ENCODE results near the gene DOCK3. TPM values are rescaled to one million over a fixed set of nuclear protein-coding genes. Genes with fewer than 3 reads are reported as not detected.

Gene DOCK3
- total RNA-seq, 5 donors from 2014 or later (not counting 1 experiment from before 2014, with no cell fraction given), result 2.0 to 3.2 (median 2.6) TPM

- Histone ChIP-seq H3K4me3 (ENCODE audit: control insufficient read depth in 1 of 2, extremely low read depth in 1 of 2, low read length in 1 of 2) (no peak overlapping the region), H3K36me3 (ENCODE audit: control insufficient read depth in 2 of 2, extremely low read depth in 1 of 2, insufficient read depth in 1 of 2, low read length in 1 of 2) (no peaks in the 10 kb centered on the region), H3K27ac (ENCODE audit: low read length) (no peak overlapping the region), H3K9me3 (no peaks in the 10 kb centered on the region), H3K4me1 (ENCODE audit: control insufficient read depth in 1 of 2, extremely low read depth in 1 of 2, insufficient read depth in 2 of 2, low read length in 2 of 2) (no peaks in the 10 kb centered on the region), H3K27me3 (replicated peaks in 1 of 2; ENCODE audit: control insufficient read depth in 2 of 2, extremely low read depth in 1 of 2, insufficient read depth in 2 of 2, low read length in 1 of 2) (no peaks in the 10 kb centered on the region)
- ChIA-PET POLR2A (no interaction called here), CTCF (interaction anchor here in 1 of 2 donors (1.2 kb wide), 1 partner anchor 32 kb away, joined by 3 read pairs; no protein-coding TSS in a partner anchor)
- ATAC-seq (replicated peaks in 1 of 4), result no peak
- Mint-ChIP-seq H3K27me3 (no peaks in the 10 kb centered on the region), H3K4me1 (peaks cover under 1 to 10% (median 3%) of the 10 kb centered on the region in 3 donors), H3K27ac (no peak overlapping the region), H3K36me3 (no peaks in the 10 kb centered on the region), H3K4me3 (no peak overlapping the region), H3K9me3 (peaks cover 0 to under 1% (median 0%) of the 10 kb centered on the region in 3 donors)
- no peak for DNase-seq
- WGBS (ENCODE audit: insufficient coverage), result no CpG with 5 or more reads among the region's 2 CpGs
These were observed 329.5 kb downstream of the DOCK3 start for GRCh38 chr3:51004235-51004634.

DNA sequence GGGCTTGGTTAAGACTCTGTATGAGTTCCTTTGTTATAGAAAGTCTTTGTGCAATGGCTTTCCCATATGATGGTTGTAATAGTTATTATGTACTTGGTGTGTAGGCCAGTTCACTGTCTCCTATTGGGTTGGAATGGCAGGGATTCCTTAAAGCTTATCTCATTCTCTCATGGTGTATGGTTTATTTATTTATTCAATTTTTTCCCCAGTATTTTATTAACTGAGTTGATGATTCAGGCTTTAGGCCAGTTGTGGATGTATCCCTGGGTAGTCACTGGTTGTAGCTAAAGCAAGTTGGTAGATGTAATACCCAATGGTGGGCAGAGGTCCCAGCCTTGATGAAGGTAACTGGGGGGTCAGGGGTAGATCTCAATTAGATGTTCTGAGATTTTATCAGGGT, 349.4 kb downstream of the DOCK3 start:
- H3K27ac ChIP-seq (ENCODE audit: low read length), result peak overlapping the region; percentile 84
- POLR2A ChIA-PET, result interaction anchor here in 1 of 2 donors (0.6 to 1.0 kb wide), 2 partner anchors 52 to 363 kb away, joined by 3 to 5 read pairs; no protein-coding TSS in a partner anchor

GRCh38 chr3:51024765-51025632, 350.3 kb downstream of the DOCK3 start:
- ATAC-seq (replicated peaks in 1 of 4) (peak; percentile 94 to 96 (median 95)), DNase-seq (peak; percentile 56 to 88 (median 79))
- Histone ChIP-seq H3K27me3 (replicated peaks in 1 of 2; ENCODE audit: control insufficient read depth in 2 of 2, extremely low read depth in 1 of 2, insufficient read depth in 2 of 2, low read length in 1 of 2) (peaks cover 0 to 4% of the 10 kb centered on the region in 2 experiments), H3K36me3 (ENCODE audit: control insufficient read depth in 2 of 2, extremely low read depth in 1 of 2, insufficient read depth in 1 of 2, low read length in 1 of 2) (no peaks in the 10 kb centered on the region), H3K4me1 (ENCODE audit: control insufficient read depth in 1 of 2, extremely low read depth in 1 of 2, insufficient read depth in 2 of 2, low read length in 2 of 2) (peaks cover 14 to 28% of the 10 kb centered on the region in 2 experiments), H3K27ac (ENCODE audit: low read length) (peak overlapping the region; percentile 84), H3K4me3 (ENCODE audit: control insufficient read depth in 1 of 2, extremely low read depth in 1 of 2, low read length in 1 of 2) (peak overlapping the region in 1 of 2 donors; percentile 26), H3K9me3 (no peaks in the 10 kb centered on the region)
- 4% methylated on average over 9 of the region's 10 CpGs for WGBS (ENCODE audit: insufficient coverage)
- ChIA-PET POLR2A (interaction anchor here (0.5 to 1.0 kb wide), 3 partner anchors 22 to 53 kb away, joined by 3 to 5 read pairs (median 4); no protein-coding TSS in a partner anchor), CTCF (interaction anchor here in 1 of 2 donors (0.7 to 1.6 kb wide), 5 partner anchors 27 to 360 kb away, joined by 3 to 16 read pairs (median 3); partner anchors contain the start of gene MANF)
- H3K27ac Mint-ChIP-seq, result peak overlapping the region; percentile 94 to 98
- peaks cover under 1% of the 10 kb centered on the region for H3K36me3 Mint-ChIP-seq
- peaks cover 47 to 59% (median 55%) of the 10 kb centered on the region in 3 donors for H3K4me1 Mint-ChIP-seq
- no peaks in the 10 kb centered on the region for H3K27me3 Mint-ChIP-seq
- H3K4me3 Mint-ChIP-seq, result peak overlapping the region; percentile 53 to 70 (median 69)
- H3K9me3 Mint-ChIP-seq, result peaks cover 4 to 16% (median 12%) of the 10 kb centered on the region in 3 donors

More for the DNA sequence above, 349.4 kb downstream of the DOCK3 start:
- peak overlapping the region in 1 of 3 donors; percentile 70 for H3K4me3 Mint-ChIP-seq
- H3K36me3 Mint-ChIP-seq, result no peaks in the 10 kb centered on the region
- Histone ChIP-seq H3K27me3 (replicated peaks in 1 of 2; ENCODE audit: control insufficient read depth in 2 of 2, extremely low read depth in 1 of 2, insufficient read depth in 2 of 2, low read length in 1 of 2) (no peaks in the 10 kb centered on the region), H3K4me3 (ENCODE audit: control insufficient read depth in 1 of 2, extremely low read depth in 1 of 2, low read length in 1 of 2) (peak overlapping the region in 1 of 2 donors; percentile 8), H3K9me3 (no peaks in the 10 kb centered on the region), H3K36me3 (ENCODE audit: control insufficient read depth in 2 of 2, extremely low read depth in 1 of 2, insufficient read depth in 1 of 2, low read length in 1 of 2) (no peaks in the 10 kb centered on the region), H3K4me1 (ENCODE audit: control insufficient read depth in 1 of 2, extremely low read depth in 1 of 2, insufficient read depth in 2 of 2, low read length in 2 of 2) (peaks cover 14 to 25% of the 10 kb centered on the region in 2 experiments)
- peaks cover 47 to 56% (median 54%) of the 10 kb centered on the region in 3 donors for H3K4me1 Mint-ChIP-seq
- CTCF ChIA-PET, result interaction anchor here in 1 of 2 donors (1.6 kb wide), 1 partner anchor 52 kb away, joined by 16 read pairs; no protein-coding TSS in a partner anchor
- H3K9me3 Mint-ChIP-seq, result peaks cover 4 to 20% (median 12%) of the 10 kb centered on the region in 3 donors
- H3K27me3 Mint-ChIP-seq, result no peaks in the 10 kb centered on the region
- no peak for DNase-seq
- peak overlapping the region; percentile 94 to 98 for H3K27ac Mint-ChIP-seq
- ATAC-seq (replicated peaks in 1 of 4), result no peak

DNA sequence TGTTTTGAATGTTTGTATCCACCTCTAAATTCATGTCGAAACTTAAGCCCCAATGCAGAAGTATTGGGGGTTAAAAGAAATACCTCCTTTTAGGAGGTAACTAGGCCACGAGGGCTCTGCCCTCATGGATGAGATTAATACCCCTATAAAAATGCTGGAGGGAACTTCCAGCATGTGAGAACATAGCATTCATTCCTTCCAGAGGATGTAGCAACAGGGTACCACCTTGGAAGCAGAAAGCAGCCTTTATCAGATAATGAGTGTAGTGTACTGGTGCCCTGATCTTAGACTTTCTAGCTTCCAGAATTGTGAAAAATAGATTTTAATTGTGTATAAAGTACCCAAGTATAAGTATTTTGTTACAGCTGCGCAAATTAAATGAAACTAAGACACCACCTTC, 356.9 kb downstream of the DOCK3 start:
- Mint-ChIP-seq H3K9me3 (peaks cover 4 to 16% (median 12%) of the 10 kb centered on the region in 3 donors), H3K27ac (no peak overlapping the region), H3K4me1 (peaks cover 16 to 25% (median 19%) of the 10 kb centered on the region in 3 donors), H3K36me3 (peaks cover 4% of the 10 kb centered on the region), H3K4me3 (no peak overlapping the region), H3K27me3 (no peaks in the 10 kb centered on the region)
- Histone ChIP-seq H3K36me3 (ENCODE audit: control insufficient read depth in 2 of 2, extremely low read depth in 1 of 2, insufficient read depth in 1 of 2, low read length in 1 of 2) (no peaks in the 10 kb centered on the region), H3K4me1 (ENCODE audit: control insufficient read depth in 1 of 2, extremely low read depth in 1 of 2, insufficient read depth in 2 of 2, low read length in 2 of 2) (peaks cover under 1 to 3% of the 10 kb centered on the region in 2 experiments), H3K4me3 (ENCODE audit: control insufficient read depth in 1 of 2, extremely low read depth in 1 of 2, low read length in 1 of 2) (no peak overlapping the region), H3K27ac (ENCODE audit: low read length) (no peak overlapping the region), H3K9me3 (no peaks in the 10 kb centered on the region), H3K27me3 (replicated peaks in 1 of 2; ENCODE audit: control insufficient read depth in 2 of 2, extremely low read depth in 1 of 2, insufficient read depth in 2 of 2, low read length in 1 of 2) (peaks cover 0 to 4% of the 10 kb centered on the region in 2 experiments)
- ATAC-seq (replicated peaks in 1 of 4) (no peak), DNase-seq (no peak)
- WGBS (ENCODE audit: insufficient coverage), result no CpG with 5 or more reads among the region's 3 CpGs
- ChIA-PET CTCF (no interaction called here), POLR2A (no interaction called here)

- CTCF ChIA-PET, result interaction anchor here in 1 of 2 donors (0.5 to 0.7 kb wide), 2 partner anchors 628 to 1438 kb away, joined by 3 to 6 read pairs; no protein-coding TSS in a partner anchor
- H3K27ac Mint-ChIP-seq, result no peak overlapping the region
- no peak overlapping the region for H3K4me3 Mint-ChIP-seq
These were observed 360.9 kb downstream of the DOCK3 start for GRCh38 chr3:51035630-51036029.

GRCh38 chr3:51044982-51045381, 370.3 kb downstream of the DOCK3 start:
- Mint-ChIP-seq H3K27me3 (no peaks in the 10 kb centered on the region), H3K4me1 (peaks cover 0 to 14% (median 7%) of the 10 kb centered on the region in 3 donors), H3K4me3 (no peak overlapping the region), H3K9me3 (peaks cover 0 to 5% (median 0%) of the 10 kb centered on the region in 3 donors), H3K36me3 (no peaks in the 10 kb centered on the region), H3K27ac (no peak overlapping the region)
- POLR2A ChIA-PET, result no interaction called here
- no CpG with 5 or more reads among the region's 1 CpG for WGBS (ENCODE audit: insufficient coverage)
- no peaks in the 10 kb centered on the region for H3K4me1 ChIP-seq (ENCODE audit: control insufficient read depth in 1 of 2, extremely low read depth in 1 of 2, insufficient read depth in 2 of 2, low read length in 2 of 2)
- DNase-seq (no peak), ATAC-seq (replicated peaks in 1 of 4) (no peak)
- H3K27ac ChIP-seq (ENCODE audit: low read length), result no peak overlapping the region
- H3K27me3 ChIP-seq (replicated peaks in 1 of 2; ENCODE audit: control insufficient read depth in 2 of 2, extremely low read depth in 1 of 2, insufficient read depth in 2 of 2, low read length in 1 of 2), result no peaks in the 10 kb centered on the region
- no peaks in the 10 kb centered on the region for H3K9me3 ChIP-seq
- H3K4me3 ChIP-seq (ENCODE audit: control insufficient read depth in 1 of 2, extremely low read depth in 1 of 2, low read length in 1 of 2), result no peak overlapping the region
- CTCF ChIA-PET, result interaction anchor here in 1 of 2 donors (0.6 kb wide), 1 partner anchor 1743 kb away, joined by 4 read pairs; no protein-coding TSS in a partner anchor
- H3K36me3 ChIP-seq (ENCODE audit: control insufficient read depth in 2 of 2, extremely low read depth in 1 of 2, insufficient read depth in 1 of 2, low read length in 1 of 2), result no peaks in the 10 kb centered on the region

More at GRCh38 chr3:51035630-51036029, 360.9 kb downstream of the DOCK3 start:
- no peaks in the 10 kb centered on the region for H3K4me1 Mint-ChIP-seq
- POLR2A ChIA-PET, result no interaction called here
- DNase-seq (no peak), ATAC-seq (replicated peaks in 1 of 4) (no peak)
- H3K27ac ChIP-seq (ENCODE audit: low read length), result no peak overlapping the region
- no peaks in the 10 kb centered on the region for H3K36me3 ChIP-seq (ENCODE audit: control insufficient read depth in 2 of 2, extremely low read depth in 1 of 2, insufficient read depth in 1 of 2, low read length in 1 of 2)
- no peaks in the 10 kb centered on the region for H3K9me3 Mint-ChIP-seq
- no peaks in the 10 kb centered on the region for H3K9me3 ChIP-seq
- H3K4me3 ChIP-seq (ENCODE audit: control insufficient read depth in 1 of 2, extremely low read depth in 1 of 2, low read length in 1 of 2), result no peak overlapping the region
- no peaks in the 10 kb centered on the region for H3K4me1 ChIP-seq (ENCODE audit: control insufficient read depth in 1 of 2, extremely low read depth in 1 of 2, insufficient read depth in 2 of 2, low read length in 2 of 2)
- no peaks in the 10 kb centered on the region for H3K27me3 ChIP-seq (replicated peaks in 1 of 2; ENCODE audit: control insufficient read depth in 2 of 2, extremely low read depth in 1 of 2, insufficient read depth in 2 of 2, low read length in 1 of 2)
- peaks cover 0 to 7% of the 10 kb centered on the region in 2 donors for H3K27me3 Mint-ChIP-seq
- no peaks in the 10 kb centered on the region for H3K36me3 Mint-ChIP-seq
